Urothelium cell line (cell line): ENCODE measurements around the gene SPAG17.

Experiments used
- DNase-seq: peaks from one replicate; pipeline ENCODE4 v3.0.0; 2011; ENCODE audit warnings: low spot score, mixed read lengths
- FAIRE-seq: peaks from 2 replicates; lab custom pipeline; 2011; peaks lifted over from hg19 to GRCh38; lab: Jason Lieb, UNC

The SPAG17 gene

GRCh38 chr1:118169016-118169415, 16.0 kb downstream of the SPAG17 start:
- no peak for FAIRE-seq
- DNase-seq: no peak

GRCh38 chr1:118160806-118161205, 24.2 kb downstream of the SPAG17 start:
- FAIRE-seq: no peak
- no peak for DNase-seq

GRCh38 chr1:118159569-118159968, 25.5 kb downstream of the SPAG17 start:
- DNase-seq (no peak), FAIRE-seq (no peak)

GRCh38 chr1:118158924-118159323, 26.1 kb downstream of the SPAG17 start:
- DNase-seq (peak; percentile 44), FAIRE-seq (peak; percentile 62)

- FAIRE-seq: no peak
Observed at GRCh38 chr1:118157506-118157905, 27.5 kb downstream of the SPAG17 start.

GRCh38 chr1:118155106-118155505, 29.9 kb downstream of the SPAG17 start:
- DNase-seq (no peak), FAIRE-seq (no peak)

More at GRCh38 chr1:118157506-118157905, 27.5 kb downstream of the SPAG17 start:
- DNase-seq: no peak

GRCh38 chr1:118154220-118154619, 30.8 kb downstream of the SPAG17 start:
- peak; percentile 92 for FAIRE-seq
- no peak for DNase-seq

GRCh38 chr1:118151312-118151937, 33.6 kb downstream of the SPAG17 start:
- DNase-seq: peak; percentile 27
- FAIRE-seq: no peak

- no peak for FAIRE-seq
Observed at GRCh38 chr1:118149799-118150198, 35.2 kb downstream of the SPAG17 start.

GRCh38 chr1:118148034-118148433, 37.0 kb downstream of the SPAG17 start:
- FAIRE-seq (no peak), DNase-seq (no peak)

More at GRCh38 chr1:118149799-118150198, 35.2 kb downstream of the SPAG17 start:
- DNase-seq: no peak

- FAIRE-seq (no peak), DNase-seq (no peak)
Observed at GRCh38 chr1:118147522-118147921, 37.5 kb downstream of the SPAG17 start.

GRCh38 chr1:118145721-118146120, 39.3 kb downstream of the SPAG17 start:
- no peak for FAIRE-seq
- no peak for DNase-seq

- FAIRE-seq (no peak), DNase-seq (no peak)
Observed at GRCh38 chr1:118144684-118145083, 40.3 kb downstream of the SPAG17 start.

GRCh38 chr1:118143831-118144230, 41.2 kb downstream of the SPAG17 start:
- no peak for DNase-seq
- no peak for FAIRE-seq

- FAIRE-seq: no peak
- no peak for DNase-seq
Observed at GRCh38 chr1:118143121-118143520, 41.9 kb downstream of the SPAG17 start.

GRCh38 chr1:118142546-118142945, 42.5 kb downstream of the SPAG17 start:
- no peak for FAIRE-seq
- DNase-seq: no peak

GRCh38 chr1:118137900-118138299, 47.1 kb downstream of the SPAG17 start:
- FAIRE-seq (no peak), DNase-seq (no peak)

- FAIRE-seq: peak; percentile 68
- peak; percentile 69 for DNase-seq
Observed at GRCh38 chr1:118136187-118136941, 48.7 kb downstream of the SPAG17 start.

GRCh38 chr1:118132000-118132399, 53.0 kb downstream of the SPAG17 start:
- no peak for DNase-seq
- FAIRE-seq: no peak

GRCh38 chr1:118128761-118129160, 56.3 kb downstream of the SPAG17 start:
- no peak for FAIRE-seq
- no peak for DNase-seq

- DNase-seq: no peak
- FAIRE-seq: no peak
Observed at GRCh38 chr1:118124064-118124463, 61.0 kb downstream of the SPAG17 start.

- FAIRE-seq: no peak
- DNase-seq: no peak
Observed at GRCh38 chr1:118123116-118123839, 61.8 kb downstream of the SPAG17 start.
